OCI-LY7 (cell line): ENCODE measurements around the gene TMBIM1.

Experiments
- EZH2phosphoT487 ChIP-seq: fragments of 200-600 bp; sonication (generic); IDR thresholded peaks from 2 replicates; pipeline ENCODE4 v1.6.1; 2018; ENCODE audit warnings: low read depth, borderline replicate concordance, mild to moderate bottlenecking, mixed run types, antibody characterized with exemption, low read length, moderate library complexity, mixed read lengths
- TF ChIP-seq, protein P1 (sequence below): fragments of 200-600 bp; sonication (generic); conservative IDR thresholded peaks from 2 replicates; pipeline ENCODE4 v1.5.1; 2014; ENCODE audit warnings: mild to moderate bottlenecking, antibody characterized with exemption, low read length, moderate library complexity, mixed read lengths

DNA sequence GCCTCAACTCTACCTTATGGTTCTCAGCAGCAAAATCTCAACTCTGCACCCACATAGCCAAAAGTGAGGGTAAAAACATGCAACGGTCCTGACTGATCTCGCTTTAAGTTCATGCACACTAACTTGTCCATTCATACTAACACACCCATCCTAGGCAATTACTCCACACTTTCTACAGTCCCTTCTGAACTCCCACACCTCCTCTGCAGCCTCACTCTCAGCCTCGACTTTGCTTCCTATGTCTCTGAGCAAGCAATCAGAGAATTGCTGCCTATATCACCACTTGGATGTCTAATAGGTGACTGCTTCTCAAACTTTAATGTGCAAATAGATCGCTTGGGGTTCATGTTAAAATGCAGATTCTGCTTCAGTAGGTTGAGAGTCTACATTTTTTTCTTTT is 7.8 kb upstream of the TMBIM1 start:
- TF ChIP-seq, protein P1, sequence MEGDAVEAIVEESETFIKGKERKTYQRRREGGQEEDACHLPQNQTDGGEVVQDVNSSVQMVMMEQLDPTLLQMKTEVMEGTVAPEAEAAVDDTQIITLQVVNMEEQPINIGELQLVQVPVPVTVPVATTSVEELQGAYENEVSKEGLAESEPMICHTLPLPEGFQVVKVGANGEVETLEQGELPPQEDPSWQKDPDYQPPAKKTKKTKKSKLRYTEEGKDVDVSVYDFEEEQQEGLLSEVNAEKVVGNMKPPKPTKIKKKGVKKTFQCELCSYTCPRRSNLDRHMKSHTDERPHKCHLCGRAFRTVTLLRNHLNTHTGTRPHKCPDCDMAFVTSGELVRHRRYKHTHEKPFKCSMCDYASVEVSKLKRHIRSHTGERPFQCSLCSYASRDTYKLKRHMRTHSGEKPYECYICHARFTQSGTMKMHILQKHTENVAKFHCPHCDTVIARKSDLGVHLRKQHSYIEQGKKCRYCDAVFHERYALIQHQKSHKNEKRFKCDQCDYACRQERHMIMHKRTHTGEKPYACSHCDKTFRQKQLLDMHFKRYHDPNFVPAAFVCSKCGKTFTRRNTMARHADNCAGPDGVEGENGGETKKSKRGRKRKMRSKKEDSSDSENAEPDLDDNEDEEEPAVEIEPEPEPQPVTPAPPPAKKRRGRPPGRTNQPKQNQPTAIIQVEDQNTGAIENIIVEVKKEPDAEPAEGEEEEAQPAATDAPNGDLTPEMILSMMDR = no peak
- no peak for TF ChIP-seq EZH2phosphoT487
